GM12801 (cell line): ENCODE data around the gene CCDC71L.

Source experiments
- TF ChIP-seq, protein P1 (sequence below): IDR thresholded peaks from one replicate; pipeline ENCODE4 v1.5.1; 2011; ENCODE audit warnings: control low read depth; ENCODE audit not compliant: insufficient read length; ENCODE audit errors: extremely low read depth

CCDC71L gene

DNA sequence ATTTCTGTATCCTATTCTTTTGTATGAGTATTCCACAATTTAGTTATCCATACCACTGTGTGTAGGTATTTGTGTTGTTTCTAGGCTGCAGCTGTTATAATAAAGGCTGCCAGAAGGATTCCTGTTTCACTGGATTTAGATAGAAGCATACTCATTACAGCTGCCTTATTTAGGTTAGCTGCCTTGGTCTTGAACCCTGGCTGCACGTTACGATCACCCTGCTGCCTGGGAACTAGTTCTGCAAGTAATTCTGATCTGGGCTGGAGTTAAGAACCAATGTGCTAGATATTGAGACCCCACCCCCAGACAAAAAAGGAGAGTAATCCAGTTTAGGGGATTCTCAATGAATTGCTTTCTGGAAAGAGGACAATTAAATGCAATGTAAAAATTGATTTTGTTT lies 43.1 kb downstream of the CCDC71L start:
- TF ChIP-seq, protein P1, sequence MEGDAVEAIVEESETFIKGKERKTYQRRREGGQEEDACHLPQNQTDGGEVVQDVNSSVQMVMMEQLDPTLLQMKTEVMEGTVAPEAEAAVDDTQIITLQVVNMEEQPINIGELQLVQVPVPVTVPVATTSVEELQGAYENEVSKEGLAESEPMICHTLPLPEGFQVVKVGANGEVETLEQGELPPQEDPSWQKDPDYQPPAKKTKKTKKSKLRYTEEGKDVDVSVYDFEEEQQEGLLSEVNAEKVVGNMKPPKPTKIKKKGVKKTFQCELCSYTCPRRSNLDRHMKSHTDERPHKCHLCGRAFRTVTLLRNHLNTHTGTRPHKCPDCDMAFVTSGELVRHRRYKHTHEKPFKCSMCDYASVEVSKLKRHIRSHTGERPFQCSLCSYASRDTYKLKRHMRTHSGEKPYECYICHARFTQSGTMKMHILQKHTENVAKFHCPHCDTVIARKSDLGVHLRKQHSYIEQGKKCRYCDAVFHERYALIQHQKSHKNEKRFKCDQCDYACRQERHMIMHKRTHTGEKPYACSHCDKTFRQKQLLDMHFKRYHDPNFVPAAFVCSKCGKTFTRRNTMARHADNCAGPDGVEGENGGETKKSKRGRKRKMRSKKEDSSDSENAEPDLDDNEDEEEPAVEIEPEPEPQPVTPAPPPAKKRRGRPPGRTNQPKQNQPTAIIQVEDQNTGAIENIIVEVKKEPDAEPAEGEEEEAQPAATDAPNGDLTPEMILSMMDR, result no peak

- TF ChIP-seq, protein P1, result no peak
Observed at GRCh38 chr7:106616708-106617051, 44.3 kb downstream of the CCDC71L start.

DNA sequence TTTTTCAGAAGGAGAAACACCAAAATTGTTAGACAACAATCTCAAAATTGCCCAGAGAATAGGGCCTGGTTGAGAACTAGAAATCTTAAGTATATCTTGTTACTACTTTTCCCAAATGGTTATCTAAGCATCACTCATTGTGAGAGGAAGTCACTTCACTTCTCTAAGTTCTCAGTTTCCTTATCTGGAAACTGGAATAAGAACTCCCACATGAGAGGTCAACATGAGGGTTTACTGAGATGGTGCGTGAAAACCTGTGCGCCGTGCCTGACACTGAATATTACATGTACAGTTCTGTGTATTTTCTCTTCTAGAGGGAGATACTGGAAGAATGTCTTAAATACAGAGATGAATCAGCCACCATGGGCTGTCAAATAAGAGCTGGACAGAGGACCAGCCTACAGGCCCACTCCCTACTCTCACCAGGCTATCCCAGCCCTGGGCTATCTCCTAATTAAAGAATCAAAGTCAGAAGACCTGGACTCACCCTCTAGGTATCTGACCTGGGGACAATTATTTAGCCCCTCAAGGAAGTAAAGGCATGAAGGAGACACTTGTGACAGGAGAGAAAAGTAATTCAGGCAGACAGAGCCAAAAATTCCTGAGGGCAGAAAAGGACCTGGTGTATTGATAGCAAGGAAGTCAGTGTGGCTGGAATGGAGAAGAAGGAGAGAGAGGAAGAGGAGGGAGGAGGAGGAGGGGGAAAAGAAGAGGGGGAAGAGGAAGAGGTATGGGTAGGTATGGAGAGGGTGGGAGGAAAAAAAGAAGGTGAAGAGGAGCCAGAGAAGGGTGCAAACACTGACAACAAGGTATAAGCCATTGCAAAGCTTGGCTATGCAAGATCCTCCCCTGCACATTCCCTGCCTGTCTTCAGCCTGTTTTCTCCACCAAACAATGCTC lies 44.9 kb downstream of the CCDC71L start:
- TF ChIP-seq, protein P1, result no peak

GRCh38 chr7:106614751-106615150 lies 46.2 kb downstream of the CCDC71L start:
- TF ChIP-seq, protein P1, result no peak

DNA sequence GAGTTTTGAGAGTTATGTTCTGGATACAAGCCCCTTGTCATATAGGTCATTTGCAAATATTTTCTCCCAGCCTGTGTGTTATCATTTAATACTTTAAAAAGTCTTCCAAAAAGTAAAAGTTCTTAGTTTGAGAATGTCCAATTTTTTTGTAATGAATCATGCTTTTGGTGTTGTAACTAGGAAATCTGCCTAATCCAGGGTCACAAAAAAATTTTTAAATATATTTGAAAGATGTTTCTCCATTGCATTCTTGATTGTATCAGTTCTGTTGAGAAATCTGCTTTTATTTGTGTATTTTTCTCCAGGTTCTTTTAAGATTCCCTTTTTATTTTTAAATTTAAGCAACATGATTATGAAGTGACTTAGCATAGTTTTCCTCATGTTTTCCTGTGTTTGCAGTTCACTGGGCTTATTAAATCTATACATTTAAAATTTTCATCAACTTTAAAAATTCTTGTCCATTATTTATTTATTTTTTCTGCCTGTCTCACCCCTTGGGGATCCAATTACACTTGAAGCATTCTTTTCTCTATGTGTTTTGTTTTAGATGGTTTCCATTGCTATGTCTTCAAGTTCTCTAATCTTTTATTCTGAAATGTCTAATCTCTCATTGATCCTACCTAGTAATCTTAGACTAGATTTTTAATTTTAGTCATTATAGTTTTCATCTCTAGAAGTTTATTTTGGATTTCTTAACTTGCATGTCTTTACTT lies 47.0 kb downstream of the CCDC71L start:
- TF ChIP-seq, protein P1, result no peak

DNA sequence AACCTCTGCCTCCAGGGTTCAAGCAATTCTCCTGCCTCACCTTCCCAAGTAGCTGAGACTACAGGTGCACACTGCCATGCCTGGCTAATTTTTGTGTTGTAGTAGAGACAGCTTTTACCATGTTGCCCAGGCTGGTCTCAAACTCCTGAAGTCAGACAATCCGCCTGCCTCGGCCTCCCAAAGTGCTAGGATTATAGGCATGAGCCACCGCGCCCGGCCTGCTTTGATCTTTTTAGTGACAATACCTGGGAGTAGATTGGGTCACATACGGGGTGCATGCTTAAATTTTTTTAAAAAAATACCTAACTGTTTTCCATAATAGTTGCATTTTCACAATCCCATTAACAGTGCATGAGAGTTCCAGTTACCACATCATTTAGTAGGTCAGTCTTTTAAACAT lies 47.7 kb downstream of the CCDC71L start:
- TF ChIP-seq, protein P1, result no peak

- TF ChIP-seq, protein P1, result no peak
Observed at GRCh38 chr7:106612432-106612831, 48.5 kb downstream of the CCDC71L start.
